Activated CD4-positive, alpha-beta T cell treated with anti-CD3 and anti-CD28 coated beads, Interleukin-2, amount 50 U/mL, for 24 hours (primary cell): ENCODE measurements around the gene DCAF11.

Experiments used
- DNase-seq, 2 donors: peaks; one replicate each; pipeline ENCODE4 v3.0.0-alpha.2; 2020; ENCODE audit warnings: low read depth in 1 of 2, low spot score in 1 of 2

Gene DCAF11

DNA sequence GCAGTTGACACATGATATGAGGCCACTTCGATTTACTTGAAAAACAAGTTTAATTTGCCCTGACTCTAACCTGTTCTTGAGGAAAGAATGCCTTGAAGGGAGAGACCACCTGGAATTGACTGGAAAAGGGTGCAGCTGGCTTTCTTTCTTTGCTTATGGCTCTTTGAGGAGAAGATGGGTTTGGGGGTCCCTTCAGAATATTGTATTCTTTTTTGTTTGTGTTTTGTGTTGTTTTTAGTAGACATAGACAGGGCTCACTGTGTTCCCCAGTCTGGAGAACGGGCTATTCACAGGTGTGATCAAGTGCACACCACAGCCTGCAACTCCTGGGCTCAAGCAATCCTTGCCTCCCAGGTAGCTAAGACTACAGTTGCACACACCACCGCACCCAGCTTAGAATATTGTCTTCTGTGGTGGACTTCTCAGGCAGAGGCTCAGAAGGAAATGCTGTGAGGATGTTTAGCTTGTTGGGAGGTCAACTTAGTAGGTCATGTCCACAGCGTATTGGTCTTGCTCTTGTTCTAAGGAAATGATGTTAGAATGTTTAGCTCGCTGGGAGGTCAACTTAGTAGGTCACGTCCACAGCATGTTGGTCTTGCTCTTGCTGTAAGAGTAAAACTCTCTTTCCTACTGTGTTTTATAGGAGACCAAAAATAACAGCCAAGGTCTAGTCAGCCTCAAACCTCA is 1.7 kb downstream of the DCAF11 start:
- no peak for DNase-seq

DNA sequence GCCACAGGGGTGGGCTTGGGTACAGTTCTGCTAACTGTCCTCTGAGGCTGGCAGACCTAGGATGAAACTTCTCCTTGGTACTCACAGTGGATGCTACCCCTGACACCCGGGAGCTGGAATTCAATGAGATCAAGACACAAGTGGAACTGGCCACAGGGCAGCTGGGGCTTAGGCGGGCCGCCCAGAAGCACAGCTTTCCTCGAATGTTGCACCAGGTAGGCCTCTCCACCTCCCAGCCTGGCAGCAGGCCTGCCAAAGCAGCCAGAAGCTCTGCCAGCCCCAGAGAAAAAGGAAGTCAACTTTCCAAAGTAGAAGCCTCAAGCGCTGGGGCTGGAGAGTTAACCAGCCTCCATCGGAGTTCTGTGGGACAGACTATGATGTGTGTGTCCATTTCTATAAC is 2.6 kb downstream of the DCAF11 start:
- no peak for DNase-seq

DNA sequence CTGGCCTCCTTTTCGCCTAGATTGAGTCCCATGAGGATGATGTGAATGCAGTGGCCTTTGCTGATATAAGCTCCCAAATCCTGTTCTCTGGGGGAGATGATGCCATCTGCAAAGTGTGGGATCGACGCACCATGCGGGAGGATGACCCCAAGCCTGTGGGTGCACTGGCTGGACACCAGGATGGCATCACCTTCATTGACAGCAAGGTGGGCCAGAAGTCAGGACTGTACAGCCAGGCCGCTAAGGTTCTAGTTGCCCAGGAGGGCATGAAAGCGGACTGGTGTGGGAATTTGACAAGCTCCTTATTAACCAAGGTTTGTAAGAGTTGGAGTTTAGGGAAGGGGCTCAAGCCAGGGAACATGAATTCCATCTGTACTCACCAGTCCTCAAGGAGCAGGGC is 5.1 kb downstream of the DCAF11 start:
- DNase-seq = no peak

GRCh38 chr14:24121210-24121609 is 6.6 kb downstream of the DCAF11 start:
- no peak for DNase-seq

- no peak for DNase-seq
Measured at GRCh38 chr14:24122416-24122815, 7.8 kb downstream of the DCAF11 start.

GRCh38 chr14:24122898-24123297 is 8.3 kb downstream of the DCAF11 start:
- DNase-seq = no peak

- DNase-seq = no peak
Measured at GRCh38 chr14:24123424-24124417, 9.1 kb downstream of the DCAF11 start.

DNA sequence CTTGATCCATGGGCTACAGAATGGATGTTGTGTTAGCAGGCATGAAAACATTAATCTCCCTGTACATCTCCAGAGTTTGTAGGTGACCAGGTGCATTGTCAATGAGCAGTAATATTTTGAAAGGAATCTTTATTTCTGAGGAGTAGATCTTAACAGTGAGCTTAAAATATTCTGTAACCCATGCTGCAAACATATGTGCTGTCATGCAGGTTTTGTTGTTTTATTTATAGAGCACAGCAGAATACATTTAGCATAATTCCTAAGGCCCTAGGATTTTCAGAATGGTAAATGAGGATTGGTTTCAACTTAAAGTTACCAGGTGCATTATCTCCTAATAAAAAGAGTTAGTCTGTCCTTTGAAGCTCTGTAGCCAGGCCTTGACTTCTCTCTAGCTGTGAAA is 12.4 kb downstream of the DCAF11 start:
- no peak for DNase-seq

- DNase-seq = no peak
Measured at GRCh38 chr14:24127673-24128072, 13.1 kb downstream of the DCAF11 start.

- DNase-seq = no peak
Measured at GRCh38 chr14:24129410-24129998, 14.9 kb downstream of the DCAF11 start.

- DNase-seq = no peak
Measured at GRCh38 chr14:24130380-24130716, 15.8 kb downstream of the DCAF11 start, which contains the start of gene FITM1. Gene FITM1, plus strand, starts transcription at chr14:24130659. Its CDS starts 905 bp downstream, at chr14:24131564.

- no peak for DNase-seq
Measured at GRCh38 chr14:24130717-24131548, 16.4 kb downstream of the DCAF11 start.

DNA sequence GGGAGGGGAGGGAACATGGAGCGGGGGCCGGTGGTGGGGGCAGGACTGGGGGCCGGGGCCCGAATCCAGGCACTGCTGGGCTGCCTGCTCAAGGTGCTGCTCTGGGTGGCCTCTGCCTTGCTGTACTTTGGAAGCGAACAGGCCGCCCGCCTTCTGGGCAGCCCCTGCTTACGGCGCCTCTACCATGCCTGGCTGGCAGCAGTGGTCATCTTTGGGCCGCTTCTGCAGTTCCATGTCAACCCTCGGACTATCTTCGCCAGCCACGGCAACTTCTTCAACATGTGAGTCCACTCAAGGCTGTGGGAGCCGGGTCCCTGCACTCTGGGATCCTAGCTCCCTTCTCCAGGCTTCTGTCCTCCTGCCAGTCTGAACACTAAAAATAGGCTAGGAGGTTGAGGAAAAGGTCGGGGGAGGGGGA is 17.0 kb downstream of the DCAF11 start:
- no peak for DNase-seq

- DNase-seq = no peak
Measured at GRCh38 chr14:24132061-24132685, 17.6 kb downstream of the DCAF11 start.

- no peak for DNase-seq
Measured at GRCh38 chr14:24132976-24133375, 18.4 kb downstream of the DCAF11 start.

DNA sequence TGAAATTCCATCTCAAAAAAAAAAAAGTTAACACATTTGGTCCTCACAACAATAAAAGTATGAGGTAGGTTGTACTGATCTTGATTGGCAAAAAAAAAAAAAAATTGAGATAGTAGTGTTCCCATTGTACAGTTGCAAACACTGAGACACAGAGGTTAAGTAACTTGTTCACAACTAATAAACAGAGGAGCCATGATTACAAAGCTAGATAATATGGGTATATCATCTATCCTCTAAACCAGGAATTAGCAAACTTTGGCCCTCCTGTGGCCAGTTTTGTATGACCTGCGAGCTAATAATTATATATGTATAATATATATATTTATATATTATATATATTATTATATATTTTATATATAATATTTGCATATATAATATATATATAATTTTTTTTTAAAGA is 19.2 kb downstream of the DCAF11 start:
- no peak for DNase-seq

DNA sequence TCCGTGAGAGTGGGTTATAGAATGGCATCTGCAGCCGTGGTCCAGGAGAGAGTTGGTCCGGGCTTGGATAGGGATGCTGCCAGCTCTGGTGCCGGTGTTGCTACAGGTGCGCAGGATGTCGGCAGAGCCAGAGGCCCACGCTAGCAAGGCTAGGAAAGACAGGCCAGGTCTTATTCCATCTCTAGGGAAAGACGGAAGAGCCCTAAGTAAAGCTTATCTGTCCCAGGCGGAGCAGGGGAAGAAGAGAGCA is 20.9 kb downstream of the DCAF11 start:
- DNase-seq = no peak

GRCh38 chr14:24135834-24136683 is 21.5 kb downstream of the DCAF11 start, which contains the start of gene PSME1:
Gene PSME1, plus strand, starts transcription at chr14:24136194. Its CDS starts 69 bp downstream, at chr14:24136263.
- DNase-seq = peak; percentile 88 to 90

DNA sequence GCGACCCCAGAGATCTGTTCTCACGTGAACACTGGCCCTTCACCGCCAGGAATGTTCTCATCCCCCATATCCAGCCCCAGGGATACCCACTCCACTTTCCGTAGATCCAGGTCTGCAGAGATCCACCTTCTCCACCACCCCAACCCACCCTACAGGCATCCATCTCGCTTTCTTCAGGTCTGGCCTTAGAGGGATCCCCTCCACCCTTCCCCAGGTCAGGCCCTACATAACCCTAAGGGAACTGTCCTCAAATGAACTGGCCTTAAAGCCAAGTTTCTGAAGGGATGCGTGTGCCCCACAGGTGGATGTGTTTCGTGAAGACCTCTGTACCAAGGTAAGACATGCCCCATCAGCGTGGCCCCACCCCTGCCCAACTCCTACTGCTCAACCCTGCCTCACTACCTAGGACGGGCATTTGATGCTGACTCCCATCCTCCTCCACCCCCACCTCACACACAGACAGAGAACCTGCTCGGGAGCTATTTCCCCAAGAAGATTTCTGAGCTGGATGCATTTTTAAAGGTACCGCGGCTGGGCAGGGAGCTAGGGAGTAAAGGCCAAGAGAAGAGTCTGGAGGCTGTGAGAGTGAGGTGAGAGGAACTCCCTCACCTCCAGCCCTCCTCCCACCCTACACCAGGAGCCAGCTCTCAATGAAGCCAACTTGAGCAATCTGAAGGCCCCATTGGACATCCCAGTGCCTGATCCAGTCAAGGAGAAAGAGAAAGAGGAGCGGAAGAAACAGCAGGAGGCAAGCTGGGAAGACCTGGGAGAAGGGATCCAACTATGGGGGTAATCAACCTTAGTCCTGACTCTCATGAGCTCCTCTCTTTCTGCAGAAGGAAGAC is 22.3 kb downstream of the DCAF11 start:
- DNase-seq = no peak
